HEK293T (cell line): ENCODE results near the gene FNDC3B.

Experiments
- BHLHE40 ChIP-seq: fragments of 450-650 bp; IDR thresholded peaks from 2 replicates; pipeline ENCODE4 v1.6.1; 2016; ENCODE audit warnings: mild to moderate bottlenecking, moderate library complexity, borderline replicate concordance
- CTBP1 ChIP-seq: fragments of 450-650 bp; IDR thresholded peaks from 2 replicates; pipeline ENCODE4 v1.6.1; 2016; ENCODE audit warnings: borderline replicate concordance
- ELF4 ChIP-seq: fragments of 450-650 bp; IDR thresholded peaks from 2 replicates; pipeline ENCODE4 v1.6.1; 2017; ENCODE audit warnings: antibody characterized with exemption
- FOXA1 ChIP-seq: fragments of 450-650 bp; IDR thresholded peaks from 2 replicates; pipeline ENCODE4 v1.6.1; 2016; ENCODE audit warnings: mild to moderate bottlenecking
- FOXK2 ChIP-seq: fragments of 450-650 bp; IDR thresholded peaks from 2 replicates; pipeline ENCODE4 v1.6.1; 2016; ENCODE audit warnings: mild to moderate bottlenecking
- FOXM1 ChIP-seq: fragments of 450-650 bp; IDR thresholded peaks from 2 replicates; pipeline ENCODE4 v1.6.1; 2017; ENCODE audit warnings: mild to moderate bottlenecking, borderline replicate concordance
- HDGF ChIP-seq: fragments of 450-650 bp; IDR thresholded peaks from 2 replicates; pipeline ENCODE4 v1.6.1; 2017; ENCODE audit warnings: antibody characterized with exemption, borderline replicate concordance
- LEF1 ChIP-seq: fragments of 450-650 bp; IDR thresholded peaks from 2 replicates; pipeline ENCODE4 v1.6.1; 2017; ENCODE audit warnings: mild to moderate bottlenecking, borderline replicate concordance
- PKNOX1 ChIP-seq: fragments of 450-650 bp; IDR thresholded peaks from 2 replicates; pipeline ENCODE4 v1.6.1; 2016
- SP1 ChIP-seq: fragments of 450-650 bp; IDR thresholded peaks from 2 replicates; pipeline ENCODE4 v1.6.1; 2017
- SUZ12 ChIP-seq: fragments of 450-650 bp; IDR thresholded peaks from 2 replicates; pipeline ENCODE4 v1.6.1; 2016; ENCODE audit warnings: mild to moderate bottlenecking
- TARDBP ChIP-seq: fragments of 450-650 bp; IDR thresholded peaks from 2 replicates; pipeline ENCODE4 v1.6.1; 2016

- TF ChIP-seq BHLHE40 (no peak), SUZ12 (no peak), FOXK2 (no peak), ELF4 (no peak), SP1 (no peak), FOXM1 (no peak), LEF1 (no peak), FOXA1 (no peak), CTBP1 (no peak), PKNOX1 (no peak), HDGF (no peak), TARDBP (no peak)
Observed at GRCh38 chr3:172364374-172365027, 325.1 kb downstream of the FNDC3B start.
